SJSA1 (cell line): ENCODE results near the gene RERE. TPM values are rescaled to one million over a fixed set of nuclear protein-coding genes. Genes with fewer than 3 reads are reported as not detected.

Experiments used
- DNase-seq, 2 experiments: peaks; one replicate each; pipeline ENCODE4 v3.0.0-alpha.2; 2015 to 2020; ENCODE audit warnings: low spot score in 2 of 2, low read depth in 1 of 2
- H3K27ac ChIP-seq: fragments of 250-450 bp; sonication (Bioruptor Pico); 2 replicates; pipeline ENCODE4 v1.5.1; 2020; ENCODE audit warnings: mild to moderate bottlenecking, moderate library complexity
- H3K27me3 ChIP-seq: fragments of 250-450 bp; sonication (Bioruptor Pico); replicated peaks from 2 replicates; pipeline ENCODE4 v1.5.1; 2020; ENCODE audit warnings: mild to moderate bottlenecking, moderate library complexity
- H3K36me3 ChIP-seq: fragments of 250-450 bp; sonication (Bioruptor Pico); 2 replicates; pipeline ENCODE4 v1.5.1; 2020; ENCODE audit warnings: mild to moderate bottlenecking
- H3K4me1 ChIP-seq: fragments of 250-450 bp; sonication (Bioruptor Pico); replicated peaks from 2 replicates; pipeline ENCODE4 v1.6.1; 2021; ENCODE audit warnings: mild to moderate bottlenecking
- H3K4me3 ChIP-seq: fragments of 250-450 bp; sonication (Bioruptor Pico); 2 replicates; pipeline ENCODE4 v1.5.1; 2020; ENCODE audit warnings: mild to moderate bottlenecking
- H3K9me3 ChIP-seq: fragments of 250-450 bp; sonication (Bioruptor Pico); replicated peaks from 2 replicates; pipeline ENCODE4 v1.5.1; 2020; ENCODE audit warnings: mild to moderate bottlenecking
- total RNA-seq: library from RNA; depleted of rRNA; stranded (reverse); fragments of >200 nt; shearing (Covaris generic); gene quantifications from 2 replicates; pipeline ENCODE4 v1.2.3, GENCODE V29; 2014

The RERE gene
- total RNA-seq, 1 experiment from 2014 or later, result 15.7 TPM

- Histone ChIP-seq H3K4me3 (no peak overlapping the region), H3K36me3 (peaks cover 10% of the 10 kb centered on the region; the same call in 1 of the 2 replicates), H3K27ac (peak overlapping the region; percentile 66), H3K9me3 (no peaks in the 10 kb centered on the region), H3K4me1 (peaks cover 56% of the 10 kb centered on the region), H3K27me3 (no peaks in the 10 kb centered on the region)
- no peak for DNase-seq
Observed at GRCh38 chr1:8373125-8373524, 444.3 kb downstream of the RERE start.

- peaks cover 56% of the 10 kb centered on the region for H3K4me1 ChIP-seq
Observed at GRCh38 chr1:8371372-8371991, 446.0 kb downstream of the RERE start.

DNA sequence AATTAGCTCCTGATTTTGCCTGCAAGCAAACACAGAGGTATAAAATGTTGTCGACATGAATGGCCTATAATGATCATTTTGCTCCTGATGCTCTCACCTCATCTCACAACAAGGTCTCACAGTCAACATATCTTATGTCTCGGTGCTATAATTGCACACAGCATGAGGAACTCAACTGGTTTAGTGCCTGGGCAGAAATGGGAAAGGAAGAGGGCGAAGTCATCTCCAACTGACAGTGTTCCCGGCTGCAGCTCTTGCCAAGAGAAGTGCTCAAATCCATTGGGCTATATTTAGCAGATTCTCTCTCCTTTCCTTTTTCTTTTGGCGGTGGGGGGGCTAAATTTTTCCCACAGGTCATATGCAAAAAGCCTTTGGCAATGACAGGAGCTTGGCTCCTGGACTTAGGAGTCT lies 446.5 kb downstream of the RERE start:
- Histone ChIP-seq H3K36me3 (peaks cover 9% of the 10 kb centered on the region), H3K27ac (0 out of 2 replicates have a peak overlapping the region, but pooled peaks have one; percentile 9), H3K4me1 (peaks cover 56% of the 10 kb centered on the region), H3K4me3 (no peak overlapping the region), H3K9me3 (no peaks in the 10 kb centered on the region), H3K27me3 (no peaks in the 10 kb centered on the region)
- no peak for DNase-seq

More at GRCh38 chr1:8371372-8371991, 446.0 kb downstream of the RERE start:
- H3K27me3 ChIP-seq, result no peaks in the 10 kb centered on the region
- no peak for DNase-seq
- no peak overlapping the region for H3K4me3 ChIP-seq
- no peak overlapping the region for H3K27ac ChIP-seq
- peaks cover 3% of the 10 kb centered on the region; the same call in 1 of the 2 replicates for H3K36me3 ChIP-seq
- H3K9me3 ChIP-seq, result no peaks in the 10 kb centered on the region

- Histone ChIP-seq H3K36me3 (peaks cover 14% of the 10 kb centered on the region), H3K27me3 (no peaks in the 10 kb centered on the region), H3K9me3 (no peaks in the 10 kb centered on the region), H3K4me3 (no peak overlapping the region), H3K27ac (peak overlapping the region; percentile 17), H3K4me1 (peaks cover 56% of the 10 kb centered on the region)
- DNase-seq, result peak; percentile 79 to 81
Observed at GRCh38 chr1:8370046-8370881, 447.2 kb downstream of the RERE start.

DNA sequence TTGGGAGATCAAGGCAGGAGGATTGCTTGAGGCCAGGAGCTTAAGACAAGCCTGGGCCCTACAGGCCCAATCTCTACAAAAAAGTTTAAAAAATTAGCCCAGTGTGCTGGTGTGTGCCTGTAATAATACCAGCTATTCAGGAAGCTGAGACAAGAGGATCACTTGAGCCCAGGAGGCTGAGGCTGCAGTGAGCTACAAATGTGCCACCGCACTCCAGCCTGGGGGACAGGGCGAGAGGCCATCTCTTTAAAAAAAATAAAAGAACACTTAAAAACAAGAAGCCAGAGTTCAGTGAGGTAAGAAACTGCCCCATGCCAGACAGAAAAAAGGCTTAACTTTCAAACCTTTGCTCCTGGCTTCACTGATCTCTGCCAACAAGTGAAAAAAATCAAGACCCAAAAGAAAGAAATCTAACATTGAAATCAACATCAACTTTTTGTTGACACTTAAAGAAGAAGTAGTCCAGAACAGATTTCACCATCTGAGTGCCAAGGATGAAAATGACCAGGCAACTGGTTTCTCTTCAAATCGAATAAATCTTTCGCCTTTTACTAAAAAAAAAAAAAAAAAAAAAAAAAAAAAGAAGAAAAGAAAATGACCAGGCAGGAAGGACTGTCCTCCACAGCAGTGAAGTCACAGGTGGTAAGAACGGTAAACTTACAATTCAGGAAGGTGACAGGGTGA lies 448.3 kb downstream of the RERE start:
- Histone ChIP-seq H3K4me3 (no peak overlapping the region), H3K27ac (no peak overlapping the region), H3K9me3 (no peaks in the 10 kb centered on the region), H3K4me1 (peaks cover 49% of the 10 kb centered on the region), H3K36me3 (peaks cover 18% of the 10 kb centered on the region), H3K27me3 (no peaks in the 10 kb centered on the region)
- no peak for DNase-seq

DNA sequence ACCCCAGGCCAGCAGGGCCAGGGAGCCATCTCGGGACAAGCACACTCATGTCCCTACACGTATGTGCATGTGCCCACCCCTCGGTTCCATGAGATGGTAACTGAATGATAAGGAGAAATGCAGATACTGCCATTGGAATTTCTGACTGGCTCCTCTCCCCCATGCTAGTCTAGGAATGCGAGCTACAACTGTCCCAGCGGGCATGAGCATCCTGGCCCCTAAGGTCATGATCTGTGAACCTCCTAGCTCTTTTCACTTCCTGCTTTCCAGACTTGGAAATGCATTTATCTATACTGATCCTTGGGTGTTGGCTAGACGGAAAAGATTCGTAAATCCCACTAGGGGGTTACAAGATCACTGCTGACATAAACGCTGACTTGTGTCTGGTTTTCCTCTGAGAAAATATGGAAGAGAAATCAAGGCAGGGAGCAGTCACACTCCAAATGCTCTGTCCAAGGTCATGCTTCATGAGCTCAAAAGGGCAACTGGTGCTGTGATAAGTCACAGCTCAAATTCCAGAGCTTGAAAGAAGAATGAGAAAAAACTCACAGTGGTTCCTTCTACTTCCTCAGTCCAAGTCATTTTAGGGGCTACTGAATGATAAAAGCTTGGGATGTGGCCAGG lies 449.8 kb downstream of the RERE start:
- DNase-seq, result no peak
- H3K27me3 ChIP-seq, result no peaks in the 10 kb centered on the region
- peaks cover 31% of the 10 kb centered on the region for H3K36me3 ChIP-seq
- H3K9me3 ChIP-seq, result no peaks in the 10 kb centered on the region
- H3K4me3 ChIP-seq, result no peak overlapping the region
- H3K4me1 ChIP-seq, result peaks cover 38% of the 10 kb centered on the region
- H3K27ac ChIP-seq, result no peak overlapping the region

GRCh38 chr1:8365661-8366362 lies 451.6 kb downstream of the RERE start:
- DNase-seq, result no peak
- H3K36me3 ChIP-seq, result peaks cover 48% of the 10 kb centered on the region
- H3K4me3 ChIP-seq, result no peak overlapping the region
- no peaks in the 10 kb centered on the region for H3K27me3 ChIP-seq
- peaks cover 20% of the 10 kb centered on the region for H3K4me1 ChIP-seq
- no peaks in the 10 kb centered on the region for H3K9me3 ChIP-seq
- H3K27ac ChIP-seq, result no peak overlapping the region

GRCh38 chr1:8364528-8365442 lies 452.7 kb downstream of the RERE start:
- no peak overlapping the region for H3K27ac ChIP-seq
- no peaks in the 10 kb centered on the region for H3K27me3 ChIP-seq
- peaks cover 9% of the 10 kb centered on the region for H3K4me1 ChIP-seq
- peaks cover 55% of the 10 kb centered on the region for H3K36me3 ChIP-seq
- no peak for DNase-seq
- no peak overlapping the region for H3K4me3 ChIP-seq
- H3K9me3 ChIP-seq, result no peaks in the 10 kb centered on the region

DNA sequence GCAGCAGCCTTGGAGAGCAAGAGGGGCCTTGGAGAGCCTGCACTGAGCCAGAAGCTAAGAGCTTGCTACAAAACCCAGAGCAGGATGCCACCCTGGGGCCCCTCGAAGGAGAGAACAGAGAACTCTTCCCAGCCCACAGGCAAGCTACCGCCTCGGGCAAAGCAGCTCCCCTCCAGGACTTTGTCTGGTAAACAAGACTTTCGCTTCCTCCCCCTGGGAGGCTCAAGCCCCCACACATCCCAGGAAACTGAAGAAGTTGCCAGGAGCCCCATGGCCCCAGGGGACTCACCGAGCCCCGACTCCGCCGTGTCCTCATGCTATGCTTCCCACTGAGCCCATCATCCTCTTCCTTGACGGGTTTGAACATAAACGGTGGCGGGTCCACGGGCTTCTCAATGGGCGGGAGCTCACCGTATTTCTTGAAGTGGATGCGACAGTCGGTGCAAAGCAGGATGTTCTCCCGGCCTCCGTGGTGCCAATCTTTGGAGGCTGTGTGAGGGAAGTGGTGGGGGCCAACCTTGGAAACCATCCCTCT lies 453.6 kb downstream of the RERE start:
- H3K9me3 ChIP-seq, result no peaks in the 10 kb centered on the region
- H3K36me3 ChIP-seq, result peaks cover 64% of the 10 kb centered on the region
- 0 out of 2 replicates have a peak, but pooled peaks cover 8% of the 10 kb centered on the region for H3K4me1 ChIP-seq
- no peak for DNase-seq
- no peaks in the 10 kb centered on the region for H3K27me3 ChIP-seq
- H3K27ac ChIP-seq, result no peak overlapping the region
- no peak overlapping the region for H3K4me3 ChIP-seq

GRCh38 chr1:8363186-8363766 lies 454.2 kb downstream of the RERE start:
- Histone ChIP-seq H3K27me3 (no peaks in the 10 kb centered on the region), H3K27ac (no peak overlapping the region), H3K4me3 (no peak overlapping the region), H3K4me1 (0 out of 2 replicates have a peak, but pooled peaks cover 8% of the 10 kb centered on the region), H3K9me3 (no peaks in the 10 kb centered on the region), H3K36me3 (peaks cover 70% of the 10 kb centered on the region)
- no peak for DNase-seq

GRCh38 chr1:8362701-8363101 lies 454.7 kb downstream of the RERE start:
- Histone ChIP-seq H3K27me3 (no peaks in the 10 kb centered on the region), H3K9me3 (no peaks in the 10 kb centered on the region), H3K36me3 (peaks cover 75% of the 10 kb centered on the region), H3K4me3 (no peak overlapping the region), H3K27ac (no peak overlapping the region), H3K4me1 (0 out of 2 replicates have a peak, but pooled peaks cover 8% of the 10 kb centered on the region)
- DNase-seq, result no peak
